DMS114 treated with DMSO at 0.1 percent for 48 hours (cell line): ENCODE data around the gene MRGPRD.
"Not testable (repeated sequence)": the region's sequence is repeated elsewhere in the genome, so short reads cannot be mapped to it uniquely, and the experiment has no call there.

Experiments used
- DNase-seq: peaks from one replicate; lab custom pipeline; 2025; ENCODE audit not compliant: unreplicated experiment; lab: John Stamatoyannopoulos, UW

Gene MRGPRD

GRCh38 chr11:68994161-68994893 is 13.5 kb upstream of the MRGPRD start:
- DNase-seq = no peak

GRCh38 chr11:68993546-68993945 is 12.8 kb upstream of the MRGPRD start:
- no peak for DNase-seq

- no peak for DNase-seq
These were observed 12.0 kb upstream of the MRGPRD start for GRCh38 chr11:68992743-68993255.

GRCh38 chr11:68990995-68991780 is 10.4 kb upstream of the MRGPRD start:
- no peak for DNase-seq

GRCh38 chr11:68989936-68990606 is 9.3 kb upstream of the MRGPRD start:
- no peak for DNase-seq

GRCh38 chr11:68988491-68988890 is 7.7 kb upstream of the MRGPRD start:
- DNase-seq = no peak

GRCh38 chr11:68987211-68987610 is 6.4 kb upstream of the MRGPRD start:
- DNase-seq = no peak

- no peak for DNase-seq
These were observed 3.0 kb upstream of the MRGPRD start for GRCh38 chr11:68983801-68984200.

GRCh38 chr11:68982134-68982533 is 1.3 kb upstream of the MRGPRD start:
- no peak for DNase-seq

GRCh38 chr11:68979931-68980775 is 633 bp downstream of the MRGPRD start:
- DNase-seq = no peak

GRCh38 chr11:68978931-68979594 is 1.7 kb downstream of the MRGPRD start:
- no peak for DNase-seq

- DNase-seq = no peak
These were observed 2.2 kb downstream of the MRGPRD start for GRCh38 chr11:68978626-68978930.

GRCh38 chr11:68977781-68978625 is 2.8 kb downstream of the MRGPRD start:
- no peak for DNase-seq

GRCh38 chr11:68976563-68976962 is 4.2 kb downstream of the MRGPRD start:
- DNase-seq = no peak

GRCh38 chr11:68976095-68976494 is 4.7 kb downstream of the MRGPRD start:
- DNase-seq = no peak

GRCh38 chr11:68974421-68975194 is 6.2 kb downstream of the MRGPRD start:
- peak; percentile 80 for DNase-seq

- not testable (repeated sequence) for DNase-seq
These were observed 7.1 kb downstream of the MRGPRD start for GRCh38 chr11:68973706-68974105.

GRCh38 chr11:68973219-68973618 is 7.6 kb downstream of the MRGPRD start:
- DNase-seq = no peak
